HG02973 (cell line): ENCODE measurements around the gene LAMA4.

Experiments
- ATAC-seq: cut with Tn5 transposase; IDR thresholded peaks from one replicate; pipeline ENCODE4 v1.9.1; 2021; ENCODE audit warnings: moderate library complexity; ENCODE audit not compliant: unreplicated experiment

LAMA4 gene

GRCh38 chr6:112194511-112194910 lies 59.9 kb downstream of the LAMA4 start:
- ATAC-seq: no peak

GRCh38 chr6:112193535-112194051 lies 60.8 kb downstream of the LAMA4 start:
- ATAC-seq: no peak

- no peak for ATAC-seq
Measured at GRCh38 chr6:112193117-112193516, 61.2 kb downstream of the LAMA4 start.

- ATAC-seq: no peak
Measured at GRCh38 chr6:112191509-112192020, 62.8 kb downstream of the LAMA4 start.

- ATAC-seq: no peak
Measured at GRCh38 chr6:112190164-112190563, 64.2 kb downstream of the LAMA4 start.

GRCh38 chr6:112189494-112189893 lies 64.9 kb downstream of the LAMA4 start:
- no peak for ATAC-seq

- ATAC-seq: no peak
Measured at GRCh38 chr6:112188906-112189305, 65.5 kb downstream of the LAMA4 start.

- ATAC-seq: no peak
Measured at GRCh38 chr6:112187736-112188135, 66.6 kb downstream of the LAMA4 start.

GRCh38 chr6:112184951-112185350 lies 69.4 kb downstream of the LAMA4 start:
- no peak for ATAC-seq

GRCh38 chr6:112183271-112183671 lies 71.1 kb downstream of the LAMA4 start:
- no peak for ATAC-seq

- ATAC-seq: no peak
Measured at GRCh38 chr6:112181130-112181529, 73.2 kb downstream of the LAMA4 start.

GRCh38 chr6:112180095-112180820 lies 74.1 kb downstream of the LAMA4 start:
- peak; percentile 77 for ATAC-seq

- no peak for ATAC-seq
Measured at GRCh38 chr6:112179631-112180030, 74.7 kb downstream of the LAMA4 start.

GRCh38 chr6:112178846-112179245 lies 75.5 kb downstream of the LAMA4 start:
- ATAC-seq: no peak

- ATAC-seq: no peak
Measured at GRCh38 chr6:112177092-112177491, 77.3 kb downstream of the LAMA4 start.

- ATAC-seq: no peak
Measured at GRCh38 chr6:112176175-112176574, 78.2 kb downstream of the LAMA4 start.

GRCh38 chr6:112173221-112173804 lies 81.1 kb downstream of the LAMA4 start:
- no peak for ATAC-seq

- ATAC-seq: no peak
Measured at GRCh38 chr6:112172540-112172939, 81.8 kb downstream of the LAMA4 start.

- ATAC-seq: no peak
Measured at GRCh38 chr6:112169541-112169940, 84.8 kb downstream of the LAMA4 start.

GRCh38 chr6:112163295-112164257 lies 90.8 kb downstream of the LAMA4 start:
- peak; percentile 97 for ATAC-seq

GRCh38 chr6:112160745-112161144 lies 93.6 kb downstream of the LAMA4 start:
- ATAC-seq: no peak
